ENCODE measurements around the gene INSC. TPM values are rescaled to one million over a fixed set of nuclear protein-coding genes. Genes with fewer than 3 reads are reported as not detected.

INSC gene
- total RNA-seq, 4 donors from 2014 or later: not detected

GRCh38 chr11:15157606-15158137 is 42.9 kb downstream of the INSC start:
- Histone ChIP-seq H3K27ac (no peak overlapping the region), H3K36me3 (no peaks in the 10 kb centered on the region), H3K4me1 (no peaks in the 10 kb centered on the region), H3K4me3 (no peak overlapping the region), H3K27me3 (no peaks in the 10 kb centered on the region), H3K9me3 (no peaks in the 10 kb centered on the region)
- ATAC-seq: no peak
- DNase-seq: no peak
- in situ Hi-C loops (cut with MboI; ENCODE audit: low sequenced_read_pairs in 4 of 4) (no loop called here), intact Hi-C loops (cut with DNase I; ENCODE audit: low total_unique reads) (no loop called here)
- TF ChIP-seq POLR2A (IDR thresholded peaks at IDR 0.05): no peak
- TF ChIP-seq, protein P1, sequence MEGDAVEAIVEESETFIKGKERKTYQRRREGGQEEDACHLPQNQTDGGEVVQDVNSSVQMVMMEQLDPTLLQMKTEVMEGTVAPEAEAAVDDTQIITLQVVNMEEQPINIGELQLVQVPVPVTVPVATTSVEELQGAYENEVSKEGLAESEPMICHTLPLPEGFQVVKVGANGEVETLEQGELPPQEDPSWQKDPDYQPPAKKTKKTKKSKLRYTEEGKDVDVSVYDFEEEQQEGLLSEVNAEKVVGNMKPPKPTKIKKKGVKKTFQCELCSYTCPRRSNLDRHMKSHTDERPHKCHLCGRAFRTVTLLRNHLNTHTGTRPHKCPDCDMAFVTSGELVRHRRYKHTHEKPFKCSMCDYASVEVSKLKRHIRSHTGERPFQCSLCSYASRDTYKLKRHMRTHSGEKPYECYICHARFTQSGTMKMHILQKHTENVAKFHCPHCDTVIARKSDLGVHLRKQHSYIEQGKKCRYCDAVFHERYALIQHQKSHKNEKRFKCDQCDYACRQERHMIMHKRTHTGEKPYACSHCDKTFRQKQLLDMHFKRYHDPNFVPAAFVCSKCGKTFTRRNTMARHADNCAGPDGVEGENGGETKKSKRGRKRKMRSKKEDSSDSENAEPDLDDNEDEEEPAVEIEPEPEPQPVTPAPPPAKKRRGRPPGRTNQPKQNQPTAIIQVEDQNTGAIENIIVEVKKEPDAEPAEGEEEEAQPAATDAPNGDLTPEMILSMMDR (IDR thresholded peaks at IDR 0.05 in 4 of 5, conservative IDR thresholded peaks at IDR 0.05 in 1 of 5): no peak

- in situ Hi-C loops (cut with MboI; ENCODE audit: low sequenced_read_pairs in 4 of 4): no loop called here
These were observed 43.8 kb downstream of the INSC start for GRCh38 chr11:15158351-15159015.

DNA sequence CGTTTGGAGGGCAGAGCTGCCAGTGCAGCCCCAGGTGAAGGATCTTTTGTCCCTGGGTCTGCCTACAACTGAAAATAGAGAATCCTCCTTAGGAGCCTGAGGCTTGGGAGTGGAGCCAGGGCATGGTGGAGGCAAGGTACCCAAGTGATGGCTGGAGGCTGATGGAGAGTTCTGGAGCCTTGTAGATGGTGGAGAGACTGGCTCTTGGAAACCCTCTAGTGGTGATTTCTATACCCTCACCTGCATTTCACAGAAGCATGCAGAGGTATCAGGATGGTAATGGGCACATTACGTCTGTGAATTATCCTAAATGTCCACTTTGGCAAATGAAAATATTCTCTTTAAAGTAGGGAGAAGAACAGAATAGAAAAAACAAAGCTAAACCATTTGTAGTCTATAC is 44.4 kb downstream of the INSC start:
- TF ChIP-seq POLR2A (IDR thresholded peaks at IDR 0.05): no peak
- TF ChIP-seq, protein P1 (IDR thresholded peaks at IDR 0.05 in 4 of 5, conservative IDR thresholded peaks at IDR 0.05 in 1 of 5): no peak
- in situ Hi-C loops (cut with MboI; ENCODE audit: low sequenced_read_pairs in 4 of 4): no loop called here
- Histone ChIP-seq H3K4me1 (no peaks in the 10 kb centered on the region), H3K9me3 (no peaks in the 10 kb centered on the region), H3K27ac (no peak overlapping the region), H3K27me3 (no peaks in the 10 kb centered on the region), H3K36me3 (no peaks in the 10 kb centered on the region), H3K4me3 (no peak overlapping the region)
- ATAC-seq (no peak), DNase-seq (no peak)
- intact Hi-C loops (cut with DNase I; ENCODE audit: low total_unique reads): no loop called here

More at GRCh38 chr11:15158351-15159015, 43.8 kb downstream of the INSC start:
- Histone ChIP-seq H3K4me3 (no peak overlapping the region), H3K27me3 (no peaks in the 10 kb centered on the region), H3K9me3 (no peaks in the 10 kb centered on the region), H3K36me3 (no peaks in the 10 kb centered on the region), H3K4me1 (no peaks in the 10 kb centered on the region), H3K27ac (no peak overlapping the region)
- DNase-seq: no peak
- intact Hi-C loops (cut with DNase I; ENCODE audit: low total_unique reads): no loop called here
- ATAC-seq: no peak
- TF ChIP-seq, protein P1 (IDR thresholded peaks at IDR 0.05 in 4 of 5, conservative IDR thresholded peaks at IDR 0.05 in 1 of 5): no peak
- no peak for TF ChIP-seq POLR2A (IDR thresholded peaks at IDR 0.05)

- Histone ChIP-seq H3K27ac (no peak overlapping the region), H3K27me3 (no peaks in the 10 kb centered on the region), H3K36me3 (no peaks in the 10 kb centered on the region), H3K9me3 (no peaks in the 10 kb centered on the region), H3K4me3 (no peak overlapping the region), H3K4me1 (no peaks in the 10 kb centered on the region)
- DNase-seq: no peak
- TF ChIP-seq POLR2A (IDR thresholded peaks at IDR 0.05): no peak
- TF ChIP-seq, protein P1 (IDR thresholded peaks at IDR 0.05 in 4 of 5, conservative IDR thresholded peaks at IDR 0.05 in 1 of 5): no peak
- in situ Hi-C loops (cut with MboI; ENCODE audit: low sequenced_read_pairs in 4 of 4) (no loop called here), intact Hi-C loops (cut with DNase I; ENCODE audit: low total_unique reads) (no loop called here)
- ATAC-seq: no peak
These were observed 47.1 kb downstream of the INSC start for GRCh38 chr11:15161790-15162189.
